T-helper 17 cell (primary cell): ENCODE data around the gene GTF3C2. TPM values are rescaled to one million over a fixed set of nuclear protein-coding genes. Genes with fewer than 3 reads are reported as not detected.
A peak's percentile ranks its signal among the peaks of the same experiment; 100 is the strongest.
"Not testable (repeated sequence)": the region's sequence is repeated elsewhere in the genome, so short reads cannot be mapped to it uniquely, and the experiment has no call there.

Experiments
- ATAC-seq: fragments of 150-1000 bp; cut with Tn5 transposase; 2 replicates; pipeline ENCODE4 v1.10.0; 2021; ENCODE audit warnings: mild to moderate bottlenecking, moderate library complexity
- DNase-seq, 3 donors: peaks; one replicate each; pipeline versions ENCODE4 v3.0.0 to v3.0.0-alpha.2; 2020 to 2021
- H3K9me3 ChIP-seq: one replicate; pipeline ENCODE4 v1.7.0; 2013; ENCODE audit warnings: low read length, mild to moderate bottlenecking; ENCODE audit not compliant: control insufficient read depth, poor library complexity, severe bottlenecking
- H3K27ac Mint-ChIP-seq: one replicate; pipeline ENCODE4 v1.8.0; 2022; ENCODE audit warnings: mild to moderate bottlenecking, moderate library complexity, mixed read lengths
- H3K27me3 Mint-ChIP-seq: one replicate; pipeline ENCODE4 v1.8.0; 2022; ENCODE audit warnings: mixed read lengths
- H3K36me3 Mint-ChIP-seq: one replicate; pipeline ENCODE4 v1.8.0; 2022; ENCODE audit warnings: low read depth, mixed read lengths
- H3K4me1 Mint-ChIP-seq: one replicate; pipeline ENCODE4 v1.8.0; 2022; ENCODE audit warnings: mild to moderate bottlenecking, mixed read lengths
- H3K4me3 Mint-ChIP-seq: one replicate; pipeline ENCODE4 v1.8.0; 2022; ENCODE audit warnings: mild to moderate bottlenecking, moderate library complexity, mixed read lengths
- total RNA-seq, 4 donors: library from RNA in 2 of 4; stranded (reverse) in 2 of 4; gene quantifications; one replicate each; pipeline ENCODE4 v1.2.3 and lab custom pipeline; 2022 to 2026

GTF3C2 gene
- total RNA-seq, 2 donors from 2014 or later = 52.2 to 70.2 TPM

- Mint-ChIP-seq H3K27ac (no peak overlapping the region), H3K4me1 (no peaks in the 10 kb centered on the region), H3K27me3 (peaks cover 19% of the 10 kb centered on the region), H3K36me3 (peaks cover 7% of the 10 kb centered on the region), H3K4me3 (no peak overlapping the region)
- no peak for DNase-seq
- no peak for ATAC-seq
- no peaks in the 10 kb centered on the region for H3K9me3 ChIP-seq
Measured at GRCh38 chr2:27307545-27308358, 48.8 kb downstream of the GTF3C2 start.

GRCh38 chr2:27307287-27307544, 49.3 kb downstream of the GTF3C2 start:
- ATAC-seq (no peak), DNase-seq (no peak)
- H3K4me3 Mint-ChIP-seq = no peak overlapping the region
- H3K36me3 Mint-ChIP-seq = peaks cover 5% of the 10 kb centered on the region
- peaks cover 19% of the 10 kb centered on the region for H3K27me3 Mint-ChIP-seq
- no peak overlapping the region for H3K27ac Mint-ChIP-seq
- H3K9me3 ChIP-seq = no peaks in the 10 kb centered on the region
- H3K4me1 Mint-ChIP-seq = no peaks in the 10 kb centered on the region

DNA sequence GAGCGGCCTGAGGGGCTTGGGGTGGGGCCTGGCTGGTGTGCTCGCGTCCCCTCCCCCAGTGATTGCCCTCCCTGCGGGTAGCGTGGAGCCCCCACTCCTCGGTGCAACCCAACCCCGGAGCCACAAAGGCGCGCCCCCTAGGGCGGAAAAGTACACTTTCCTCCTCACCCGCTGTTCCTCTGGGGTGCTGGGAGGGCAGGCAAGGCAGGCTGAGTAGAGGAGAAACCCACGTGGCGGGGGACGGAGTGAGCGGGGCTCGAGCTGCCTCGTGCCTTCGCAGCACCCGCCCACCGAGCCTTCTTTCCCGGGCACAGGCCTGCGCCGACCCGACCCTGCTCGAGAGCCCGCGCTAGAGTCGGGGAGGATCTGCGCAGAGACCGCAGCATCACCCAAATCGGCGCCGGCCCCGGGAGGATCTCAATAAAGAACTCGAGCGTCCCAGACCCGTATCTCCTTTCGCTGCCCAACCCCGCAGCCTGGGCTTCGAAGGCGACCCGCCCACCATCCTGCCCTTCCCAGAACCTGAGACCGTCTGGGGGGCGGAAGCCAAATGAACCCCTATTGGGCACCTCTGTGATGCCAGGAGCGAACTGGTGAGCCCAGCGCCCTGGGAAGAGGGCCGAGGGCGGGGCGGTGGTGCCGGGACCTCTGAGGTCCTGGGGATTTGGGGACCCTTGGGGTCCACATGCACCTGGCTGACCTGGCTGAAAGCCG, 49.8 kb downstream of the GTF3C2 start:
- Mint-ChIP-seq H3K27ac (no peak overlapping the region), H3K27me3 (peaks cover 19% of the 10 kb centered on the region), H3K36me3 (peaks cover 5% of the 10 kb centered on the region), H3K4me1 (no peaks in the 10 kb centered on the region), H3K4me3 (peak overlapping the region; percentile 70)
- H3K9me3 ChIP-seq = no peaks in the 10 kb centered on the region
- ATAC-seq (peak; percentile 62), DNase-seq (no peak)

- no peak for DNase-seq
- peaks cover 19% of the 10 kb centered on the region for H3K27me3 Mint-ChIP-seq
- ATAC-seq = no peak
- no peaks in the 10 kb centered on the region for H3K4me1 Mint-ChIP-seq
- no peaks in the 10 kb centered on the region for H3K9me3 ChIP-seq
- peak overlapping the region; percentile 70 for H3K4me3 Mint-ChIP-seq
- H3K27ac Mint-ChIP-seq = no peak overlapping the region
- no peaks in the 10 kb centered on the region for H3K36me3 Mint-ChIP-seq
Measured at GRCh38 chr2:27306136-27306535, 50.4 kb downstream of the GTF3C2 start.

GRCh38 chr2:27305516-27305915, 51.0 kb downstream of the GTF3C2 start:
- H3K9me3 ChIP-seq = no peaks in the 10 kb centered on the region
- no peak for DNase-seq
- no peak for ATAC-seq
- Mint-ChIP-seq H3K27me3 (peaks cover 19% of the 10 kb centered on the region), H3K27ac (no peak overlapping the region), H3K4me3 (peak overlapping the region; percentile 56), H3K4me1 (no peaks in the 10 kb centered on the region), H3K36me3 (no peaks in the 10 kb centered on the region)

GRCh38 chr2:27304488-27305240, 51.9 kb downstream of the GTF3C2 start:
- no peak for DNase-seq
- Mint-ChIP-seq H3K4me1 (no peaks in the 10 kb centered on the region), H3K36me3 (no peaks in the 10 kb centered on the region), H3K27me3 (peaks cover 21% of the 10 kb centered on the region), H3K4me3 (no peak overlapping the region), H3K27ac (no peak overlapping the region)
- H3K9me3 ChIP-seq = no peaks in the 10 kb centered on the region
- ATAC-seq = no peak

- ATAC-seq (peak; percentile 76), DNase-seq (no peak)
- H3K27ac Mint-ChIP-seq = no peak overlapping the region
- H3K4me1 Mint-ChIP-seq = no peaks in the 10 kb centered on the region
- peaks cover 33% of the 10 kb centered on the region for H3K27me3 Mint-ChIP-seq
- peak overlapping the region; percentile 59 for H3K4me3 Mint-ChIP-seq
- H3K9me3 ChIP-seq = no peaks in the 10 kb centered on the region
- no peaks in the 10 kb centered on the region for H3K36me3 Mint-ChIP-seq
Measured at GRCh38 chr2:27303093-27304025, 53.2 kb downstream of the GTF3C2 start.

DNA sequence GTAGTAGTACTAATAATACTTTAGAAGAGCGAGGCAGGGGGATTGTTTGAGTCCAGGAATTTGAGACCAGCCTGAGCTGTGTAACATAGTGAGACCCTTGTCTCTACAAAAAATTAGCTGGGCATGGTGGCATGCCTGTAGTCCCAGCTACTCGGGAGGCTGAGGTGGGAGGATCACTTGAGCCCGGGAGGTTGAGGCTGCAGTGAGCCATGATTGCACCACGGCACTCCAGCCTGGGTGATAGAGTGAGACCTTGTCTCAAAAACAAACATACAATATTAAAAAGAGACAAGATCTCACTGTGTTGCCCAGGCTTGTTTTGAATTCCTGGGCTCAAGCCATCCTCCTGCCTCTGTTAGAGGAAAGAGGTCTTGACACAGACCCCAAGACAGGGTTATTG, 56.0 kb downstream of the GTF3C2 start:
- peaks cover 41% of the 10 kb centered on the region for H3K27me3 Mint-ChIP-seq
- not testable (repeated sequence) for DNase-seq, H3K4me3 Mint-ChIP-seq, ATAC-seq, H3K36me3 Mint-ChIP-seq, H3K4me1 Mint-ChIP-seq, H3K27ac Mint-ChIP-seq, H3K9me3 ChIP-seq

GRCh38 chr2:27298391-27299080, 58.0 kb downstream of the GTF3C2 start:
- no peak for ATAC-seq
- H3K4me3 Mint-ChIP-seq = no peak overlapping the region
- DNase-seq = no peak
- H3K9me3 ChIP-seq = no peaks in the 10 kb centered on the region
- no peaks in the 10 kb centered on the region for H3K4me1 Mint-ChIP-seq
- no peaks in the 10 kb centered on the region for H3K36me3 Mint-ChIP-seq
- no peak overlapping the region for H3K27ac Mint-ChIP-seq
- peaks cover 41% of the 10 kb centered on the region for H3K27me3 Mint-ChIP-seq

DNA sequence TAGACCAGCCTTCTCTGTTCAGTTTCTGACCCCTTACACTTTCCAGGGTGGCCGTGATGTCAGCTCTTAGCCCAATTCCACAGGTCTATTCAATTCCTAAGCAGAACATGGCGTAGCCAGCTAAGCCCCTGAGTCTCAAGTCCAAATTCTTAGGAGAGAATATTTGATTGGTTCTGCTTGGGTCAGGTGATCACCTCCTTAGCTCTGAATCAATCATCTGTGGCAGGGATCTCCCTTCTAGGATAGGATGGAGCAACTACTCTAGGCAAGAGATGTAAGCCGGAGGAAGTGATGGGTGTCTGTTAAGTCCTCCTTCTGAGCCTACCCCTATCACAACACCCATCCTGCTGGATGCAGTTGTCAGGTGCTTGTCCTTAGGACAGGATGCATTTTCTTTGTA, 59.4 kb downstream of the GTF3C2 start:
- H3K4me3 Mint-ChIP-seq = no peak overlapping the region
- ATAC-seq (no peak), DNase-seq (no peak)
- H3K27ac Mint-ChIP-seq = no peak overlapping the region
- H3K9me3 ChIP-seq = no peaks in the 10 kb centered on the region
- H3K36me3 Mint-ChIP-seq = peaks cover 2% of the 10 kb centered on the region
- H3K4me1 Mint-ChIP-seq = peaks cover 3% of the 10 kb centered on the region
- peaks cover 54% of the 10 kb centered on the region for H3K27me3 Mint-ChIP-seq

DNA sequence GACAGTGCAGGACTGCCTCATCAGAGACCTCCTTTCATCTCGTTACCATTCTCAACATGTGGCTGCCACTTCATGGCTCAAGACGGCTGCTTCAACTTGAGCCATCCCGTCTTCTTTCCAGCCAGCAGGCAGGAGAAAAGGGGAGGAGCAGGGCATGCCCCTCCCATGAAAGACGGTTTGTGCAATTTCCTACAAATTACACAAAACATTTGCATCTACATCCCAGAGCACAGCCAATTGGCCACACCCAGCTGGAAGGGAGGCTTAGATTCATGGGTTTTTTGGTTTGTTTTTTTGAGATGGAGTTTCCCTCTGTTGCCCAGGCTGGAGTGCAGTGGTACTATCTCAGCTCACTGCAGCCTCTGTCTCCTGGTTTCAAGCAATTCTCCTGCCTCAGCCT, 60.1 kb downstream of the GTF3C2 start:
- peaks cover 3% of the 10 kb centered on the region for H3K36me3 Mint-ChIP-seq
- H3K27ac Mint-ChIP-seq = no peak overlapping the region
- H3K9me3 ChIP-seq = no peaks in the 10 kb centered on the region
- peaks cover 61% of the 10 kb centered on the region for H3K27me3 Mint-ChIP-seq
- ATAC-seq (no peak), DNase-seq (no peak)
- peaks cover 3% of the 10 kb centered on the region for H3K4me1 Mint-ChIP-seq
- no peak overlapping the region for H3K4me3 Mint-ChIP-seq

GRCh38 chr2:27294928-27295327, 61.6 kb downstream of the GTF3C2 start:
- Mint-ChIP-seq H3K36me3 (peaks cover 4% of the 10 kb centered on the region), H3K27me3 (peaks cover 64% of the 10 kb centered on the region), H3K4me3 (no peak overlapping the region), H3K27ac (no peak overlapping the region), H3K4me1 (peaks cover 3% of the 10 kb centered on the region)
- DNase-seq (no peak), ATAC-seq (no peak)
- H3K9me3 ChIP-seq = no peaks in the 10 kb centered on the region
